Activated CD8-positive, alpha-beta T cell treated with anti-CD3 and anti-CD28 coated beads, Interleukin-2, amount 10 ng/mL, durations not matched to agents 7 days and 5 days (primary cell): ENCODE data around the gene RESP18. TPM values are rescaled to one million over a fixed set of nuclear protein-coding genes. Genes with fewer than 3 reads are reported as not detected.

ENCODE experiments used
- ATAC-seq: fragments of 150-1000 bp; cut with Tn5 transposase; one replicate; pipeline ENCODE4 v1.10.0; 2021; ENCODE audit warnings: moderate library complexity
- CTCF ChIA-PET: fragments of 350-600 bp; sonication (Branson Sonifier 250); formaldehyde crosslinking; loops from one replicate; lab custom pipeline; 2021; ENCODE audit warnings: antibody characterized with exemption; lab: Charles Lee
- POLR2A ChIA-PET: fragments of 350-600 bp; sonication (Branson Sonifier 250); formaldehyde crosslinking; loops from one replicate; lab custom pipeline; 2021; ENCODE audit warnings: antibody characterized with exemption; lab: Charles Lee
- DNase-seq: peaks from one replicate; pipeline ENCODE4 v3.0.0-alpha.2; 2020
- H3K27ac Mint-ChIP-seq: one replicate; pipeline ENCODE4 v1.8.0; 2021; ENCODE audit warnings: mild to moderate bottlenecking, mixed read lengths
- H3K27me3 Mint-ChIP-seq: one replicate; pipeline ENCODE4 v1.8.0; 2021; ENCODE audit warnings: low read depth, mixed read lengths
- H3K36me3 Mint-ChIP-seq: one replicate; pipeline ENCODE4 v1.8.0; 2021; ENCODE audit warnings: low read depth, mixed read lengths
- H3K4me1 Mint-ChIP-seq: one replicate; pipeline ENCODE4 v1.8.0; 2021; ENCODE audit warnings: low read depth, mixed read lengths
- H3K4me3 Mint-ChIP-seq: one replicate; pipeline ENCODE4 v1.8.0; 2021; ENCODE audit warnings: mild to moderate bottlenecking, mixed read lengths
- H3K9me3 Mint-ChIP-seq: one replicate; pipeline ENCODE4 v1.8.0; 2022; ENCODE audit warnings: mixed read lengths; ENCODE audit not compliant: insufficient read depth
- total RNA-seq, 2 experiments: library from RNA; stranded (reverse); gene quantifications; one replicate each; pipeline ENCODE4 v1.2.3, GENCODE V29; 2021

RESP18 gene
- total RNA-seq, 2 experiments from 2014 or later, result not detected

DNA sequence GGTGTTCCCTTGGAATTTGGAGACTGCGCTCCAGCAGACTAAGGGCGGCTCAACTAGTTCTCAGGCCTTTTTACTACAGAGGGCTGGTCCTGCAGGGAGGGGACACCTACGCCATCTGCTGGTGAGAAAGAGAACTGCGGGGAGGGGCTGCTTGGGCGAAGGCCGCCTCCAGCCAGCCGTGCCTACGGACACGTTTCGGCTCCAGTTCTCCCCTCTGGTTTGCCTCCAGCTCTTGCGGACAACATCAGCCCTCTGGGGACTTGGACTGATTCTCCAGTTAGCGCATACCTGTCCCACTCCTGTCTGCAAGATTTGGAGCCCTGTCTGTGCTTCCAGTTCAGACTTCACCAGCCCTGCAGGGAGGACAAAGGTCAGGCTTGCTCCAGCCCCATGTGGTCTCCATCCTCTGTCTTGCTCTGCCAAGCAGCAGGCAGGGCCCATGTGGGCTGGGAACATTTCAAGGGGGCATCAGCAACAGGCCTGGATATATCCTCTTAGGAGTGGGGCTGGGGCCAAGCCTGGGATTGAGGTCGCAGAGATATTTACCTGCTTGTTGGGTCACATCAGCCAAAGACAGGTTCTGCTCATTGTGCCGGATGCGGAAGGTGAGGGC is 33.7 kb downstream of the RESP18 start:
- peaks cover 31% of the 10 kb centered on the region for H3K4me1 Mint-ChIP-seq
- H3K27ac Mint-ChIP-seq, result no peak overlapping the region
- ChIA-PET CTCF (interaction anchor here (0.7 to 5.1 kb wide), 14 partner anchors 12 to 269 kb away, joined by 3 to 42 read pairs (median 4); partner anchors contain the start of genes DNAJB2, NHEJ1, SLC23A3 and TUBA4A), POLR2A (interaction anchor here (1.8 kb wide), 1 partner anchor 19 kb away, joined by 7 read pairs; the partner anchor contains the start of gene DNAJB2)
- H3K9me3 Mint-ChIP-seq, result no peaks in the 10 kb centered on the region
- no peaks in the 10 kb centered on the region for H3K36me3 Mint-ChIP-seq
- H3K4me3 Mint-ChIP-seq, result peak overlapping the region; percentile 7
- DNase-seq (peak; percentile 90), ATAC-seq (peak; percentile 61)
- H3K27me3 Mint-ChIP-seq, result peaks cover 26% of the 10 kb centered on the region

DNA sequence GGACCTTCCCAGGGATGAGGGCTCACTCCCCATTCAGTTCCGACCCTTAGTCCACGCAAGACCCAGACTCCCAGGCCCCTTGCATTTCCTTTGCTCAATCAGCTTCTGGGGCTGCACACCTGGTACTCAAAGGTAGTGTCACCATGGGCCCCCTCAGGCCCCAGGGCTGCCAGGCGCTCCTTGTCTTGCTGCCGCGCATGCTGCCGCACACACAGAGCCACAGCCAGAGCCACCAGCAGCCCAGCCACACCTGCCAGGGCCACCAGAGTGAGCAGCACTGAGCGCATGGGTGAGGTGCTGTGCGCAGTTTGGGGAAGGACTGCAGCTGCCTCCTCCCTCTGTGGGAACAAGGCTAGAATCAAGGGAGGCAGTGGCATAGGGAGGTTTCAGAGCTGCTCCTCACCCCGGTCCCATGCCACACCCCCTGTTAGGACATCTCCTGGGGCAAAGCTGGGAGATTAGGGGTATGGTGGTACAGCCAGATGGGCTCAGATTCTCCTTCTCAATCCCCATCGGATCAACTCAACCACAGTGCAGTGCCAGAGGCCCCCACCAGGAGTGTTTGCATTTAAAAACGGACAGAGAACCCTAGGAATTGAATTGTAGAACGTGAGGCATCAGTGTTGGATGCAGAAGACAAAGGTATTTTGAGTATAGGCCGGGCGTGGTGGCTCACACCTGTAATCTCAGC is 34.6 kb downstream of the RESP18 start:
- DNase-seq, result no peak
- Mint-ChIP-seq H3K36me3 (no peaks in the 10 kb centered on the region), H3K4me3 (no peak overlapping the region), H3K27ac (no peak overlapping the region), H3K9me3 (no peaks in the 10 kb centered on the region), H3K27me3 (peaks cover 21% of the 10 kb centered on the region), H3K4me1 (peaks cover 34% of the 10 kb centered on the region)
- no peak for ATAC-seq
- ChIA-PET POLR2A (no interaction called here), CTCF (interaction anchor here (1.0 to 5.1 kb wide), 11 partner anchors 12 to 139 kb away, joined by 3 to 42 read pairs (median 4); partner anchors contain the start of genes ANKZF1, ATG9A, DNAJB2 and NHEJ1)

DNA sequence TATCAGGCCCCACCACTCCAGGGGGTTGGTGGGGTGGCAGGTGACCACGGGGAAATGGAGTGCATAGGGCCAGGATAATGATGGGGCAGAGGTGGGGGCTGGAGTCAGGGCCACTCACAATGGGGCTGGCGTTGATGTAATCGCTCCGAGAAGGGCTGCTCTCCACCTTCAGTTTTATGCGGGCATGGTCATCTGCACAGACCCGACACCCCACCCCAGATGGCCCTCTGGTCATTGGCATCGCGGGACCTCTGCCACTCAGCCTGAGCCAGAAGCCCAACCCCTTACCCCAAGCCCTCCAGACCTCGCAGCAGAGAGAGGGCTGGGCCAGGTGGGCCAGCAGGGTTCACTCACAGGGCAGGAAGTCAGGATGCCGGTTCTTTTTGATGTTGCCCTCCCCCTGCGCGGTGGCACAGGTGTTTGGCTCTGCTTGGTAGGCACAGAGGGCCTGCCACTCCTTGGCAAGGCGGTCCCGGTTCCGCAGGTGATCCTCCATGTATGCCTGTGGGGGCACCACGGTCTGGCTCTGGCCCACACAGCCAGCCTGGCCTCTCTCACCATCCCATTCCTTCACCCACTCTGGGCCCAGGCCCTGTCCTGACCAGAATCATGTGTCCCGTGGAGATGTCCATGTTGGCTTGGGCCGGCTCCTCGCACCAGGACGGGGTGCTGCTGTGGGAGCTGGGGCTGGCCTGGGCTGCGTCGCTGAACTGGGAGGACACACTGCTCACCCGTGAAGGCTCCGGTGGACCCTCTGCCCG is 35.7 kb downstream of the RESP18 start:
- H3K36me3 Mint-ChIP-seq, result no peaks in the 10 kb centered on the region
- H3K9me3 Mint-ChIP-seq, result no peaks in the 10 kb centered on the region
- ATAC-seq (no peak), DNase-seq (no peak)
- peaks cover 17% of the 10 kb centered on the region for H3K27me3 Mint-ChIP-seq
- peaks cover 34% of the 10 kb centered on the region for H3K4me1 Mint-ChIP-seq
- ChIA-PET POLR2A (interaction anchor here (4.1 kb wide), 1 partner anchor 43 kb away, joined by 29 read pairs; the partner anchor contains the start of genes TUBA4A and TUBA4B), CTCF (interaction anchor here (1.0 to 5.5 kb wide), 7 partner anchors 13 to 138 kb away, joined by 4 to 93 read pairs (median 4); partner anchors contain the start of genes DNAJB2 and NHEJ1)
- no peak overlapping the region for H3K4me3 Mint-ChIP-seq
- H3K27ac Mint-ChIP-seq, result no peak overlapping the region

DNA sequence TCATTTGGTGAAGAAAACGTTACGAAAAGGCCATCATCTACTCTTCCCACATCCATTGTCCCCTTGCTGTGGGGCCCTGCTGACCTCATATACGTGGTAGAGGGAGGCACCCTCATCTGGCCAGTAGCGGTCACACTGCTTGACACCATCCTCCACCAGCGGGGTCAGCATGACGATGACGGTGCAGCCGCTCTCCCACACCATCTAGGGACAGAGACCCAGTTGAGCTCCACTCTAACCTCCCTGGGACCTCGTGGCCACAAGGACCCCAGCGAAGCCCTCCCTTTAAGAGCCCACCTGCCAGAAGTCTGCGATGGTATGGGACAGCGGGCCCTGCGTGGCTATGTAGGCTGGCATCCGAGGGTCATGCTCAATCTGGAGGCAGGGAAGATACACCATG is 36.4 kb downstream of the RESP18 start:
- H3K9me3 Mint-ChIP-seq, result no peaks in the 10 kb centered on the region

DNA sequence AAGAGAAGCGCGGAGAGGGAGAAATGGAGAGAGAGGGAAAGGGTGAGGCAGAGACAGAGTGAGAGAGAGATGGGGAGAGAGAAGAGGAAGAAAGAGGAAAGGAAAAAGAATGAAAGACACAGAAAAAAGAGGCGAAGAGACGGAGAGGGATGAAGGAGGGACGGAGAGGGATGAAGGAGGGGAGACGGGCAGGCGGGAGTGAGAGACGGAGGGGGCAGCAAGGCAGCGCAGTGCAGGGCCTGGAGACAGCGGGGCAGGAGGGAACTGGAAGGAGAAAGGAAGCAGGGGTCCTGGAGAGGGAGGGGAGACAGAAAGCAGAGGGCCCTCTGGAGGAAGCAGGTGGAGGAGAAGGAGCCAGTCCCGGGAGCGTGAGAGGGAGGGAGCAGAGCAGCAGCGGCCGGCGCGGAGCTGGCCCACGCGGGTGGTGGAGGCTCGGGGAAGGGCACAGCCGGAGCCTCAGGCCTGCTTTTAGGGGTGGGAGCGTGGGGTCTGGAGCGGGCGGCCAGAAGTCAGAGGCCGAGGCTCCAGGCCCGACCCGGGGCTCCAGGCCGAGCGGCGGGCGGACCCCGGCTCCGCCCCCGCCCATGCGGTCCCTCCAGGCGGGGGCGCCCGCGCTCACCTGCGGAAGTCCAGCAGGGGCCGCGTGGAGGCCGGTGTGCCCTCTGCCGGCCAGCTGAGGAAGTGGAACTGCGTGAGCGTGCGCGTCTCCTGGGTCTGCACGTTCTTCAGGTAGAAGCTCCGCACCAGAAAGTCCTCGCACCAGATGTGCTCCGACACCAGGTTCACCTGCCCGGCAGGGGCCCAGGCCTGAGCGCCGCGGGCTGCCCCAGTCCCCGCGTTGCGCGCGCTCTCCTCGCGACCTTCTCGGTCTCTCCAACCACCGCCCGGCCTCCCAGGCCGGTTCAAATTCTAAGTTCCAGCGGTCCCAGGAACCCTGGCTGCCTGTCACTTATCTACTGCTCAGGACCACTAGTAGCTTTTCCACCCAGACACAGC is 37.9 kb downstream of the RESP18 start:
- peaks cover 6% of the 10 kb centered on the region for H3K27me3 Mint-ChIP-seq
- H3K36me3 Mint-ChIP-seq, result no peaks in the 10 kb centered on the region
- no peaks in the 10 kb centered on the region for H3K9me3 Mint-ChIP-seq
- DNase-seq (peak; percentile 91), ATAC-seq (peak; percentile 89)
- ChIA-PET CTCF (interaction anchor here (0.6 to 6.1 kb wide), 78 partner anchors 10 to 1008 kb away, joined by 3 to 239 read pairs (median 5); partner anchors contain the start of genes ABCB6, ANKZF1, ATG9A and CFAP65), POLR2A (interaction anchor here (1.1 to 4.1 kb wide), 8 partner anchors 9 to 118 kb away, joined by 3 to 29 read pairs (median 6); partner anchors contain the start of genes ANKZF1, ATG9A, CNPPD1 and DNAJB2)
- peaks cover 34% of the 10 kb centered on the region for H3K4me1 Mint-ChIP-seq
- peak overlapping the region; percentile 66 for H3K27ac Mint-ChIP-seq
- peak overlapping the region; percentile 51 for H3K4me3 Mint-ChIP-seq

More for the DNA sequence above, 36.4 kb downstream of the RESP18 start:
- Mint-ChIP-seq H3K4me3 (no peak overlapping the region), H3K27me3 (peaks cover 10% of the 10 kb centered on the region), H3K36me3 (no peaks in the 10 kb centered on the region), H3K27ac (no peak overlapping the region), H3K4me1 (peaks cover 34% of the 10 kb centered on the region)
- POLR2A ChIA-PET, result interaction anchor here (1.8 to 4.1 kb wide), 2 partner anchors 42 to 48 kb away, joined by 7 to 29 read pairs; partner anchors contain the start of genes TUBA4A and TUBA4B
- ATAC-seq (no peak), DNase-seq (no peak)
- CTCF ChIA-PET, result interaction anchor here (1.4 to 6.1 kb wide), 17 partner anchors 8 to 237 kb away, joined by 3 to 239 read pairs (median 17); partner anchors contain the start of genes ABCB6, ANKZF1, ATG9A and DNAJB2

DNA sequence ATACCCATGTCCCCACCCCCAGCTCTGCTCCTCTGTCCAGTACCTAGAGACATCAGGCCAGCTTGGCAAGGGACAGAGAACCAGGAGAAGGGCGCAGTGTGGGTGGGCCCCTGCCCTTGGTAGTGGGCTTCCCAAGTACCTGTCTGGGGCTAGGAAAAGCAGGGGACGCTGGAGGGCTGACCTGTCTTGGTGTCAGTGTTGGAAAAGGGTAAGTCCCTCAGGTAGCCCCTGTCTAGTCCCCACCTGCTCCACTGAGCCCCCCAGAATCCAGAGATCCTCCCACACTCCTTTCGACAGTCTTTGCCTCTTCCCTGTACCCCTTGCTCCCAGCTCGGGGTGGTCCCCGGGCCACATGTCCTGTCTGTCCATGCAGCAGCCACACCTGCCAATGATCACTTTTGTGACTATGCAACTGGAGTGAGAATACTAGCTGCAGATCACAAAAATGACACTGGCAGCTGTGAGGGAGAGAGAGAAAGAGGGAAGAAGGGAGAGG is 38.8 kb downstream of the RESP18 start:
- H3K9me3 Mint-ChIP-seq, result no peaks in the 10 kb centered on the region
- no peak overlapping the region for H3K4me3 Mint-ChIP-seq
- ChIA-PET POLR2A (interaction anchor here (0.6 to 4.1 kb wide), 4 partner anchors 13 to 819 kb away, joined by 3 to 29 read pairs (median 5); partner anchors contain the start of genes DNAJB2, TUBA4A and TUBA4B), CTCF (interaction anchor here (0.7 to 6.1 kb wide), 11 partner anchors 13 to 135 kb away, joined by 3 to 239 read pairs (median 10); partner anchors contain the start of genes ANKZF1, ATG9A, DNAJB2 and NHEJ1)
- H3K27ac Mint-ChIP-seq, result no peak overlapping the region
- ATAC-seq, result no peak
- peaks cover 3% of the 10 kb centered on the region for H3K27me3 Mint-ChIP-seq
- peaks cover 30% of the 10 kb centered on the region for H3K4me1 Mint-ChIP-seq
- H3K36me3 Mint-ChIP-seq, result no peaks in the 10 kb centered on the region
- DNase-seq, result no peak

DNA sequence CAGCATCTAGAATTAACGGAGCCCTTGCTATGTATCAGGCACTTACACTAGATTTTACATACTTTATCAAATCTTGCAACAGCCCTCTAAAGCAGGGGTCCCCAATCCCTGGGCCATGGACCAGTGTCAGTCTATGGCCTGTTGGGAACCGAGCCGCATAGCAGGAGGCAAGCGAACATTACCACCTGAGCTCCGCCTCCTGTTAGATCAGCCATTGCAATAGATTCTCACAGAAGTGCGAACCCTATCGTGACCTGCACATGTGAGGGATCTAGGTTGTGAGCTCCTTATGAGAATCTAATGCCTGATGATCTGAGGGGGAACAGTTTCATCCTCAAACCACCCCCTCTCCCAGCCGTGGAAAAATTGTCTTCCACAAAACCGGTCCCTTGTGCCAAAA is 39.9 kb downstream of the RESP18 start:
- CTCF ChIA-PET, result interaction anchor here (1.3 to 6.1 kb wide), 6 partner anchors 8 to 134 kb away, joined by 3 to 239 read pairs (median 4); partner anchors contain the start of genes DNAJB2, GLB1L, NHEJ1 and STK16
- ATAC-seq, result no peak
- POLR2A ChIA-PET, result interaction anchor here (4.1 kb wide), 1 partner anchor 39 kb away, joined by 29 read pairs; the partner anchor contains the start of genes TUBA4A and TUBA4B
- peaks cover 25% of the 10 kb centered on the region for H3K4me1 Mint-ChIP-seq
- DNase-seq, result no peak
- H3K27me3 Mint-ChIP-seq, result peaks cover 3% of the 10 kb centered on the region
- no peaks in the 10 kb centered on the region for H3K36me3 Mint-ChIP-seq
- no peak overlapping the region for H3K4me3 Mint-ChIP-seq
- H3K27ac Mint-ChIP-seq, result no peak overlapping the region
- H3K9me3 Mint-ChIP-seq, result no peaks in the 10 kb centered on the region

DNA sequence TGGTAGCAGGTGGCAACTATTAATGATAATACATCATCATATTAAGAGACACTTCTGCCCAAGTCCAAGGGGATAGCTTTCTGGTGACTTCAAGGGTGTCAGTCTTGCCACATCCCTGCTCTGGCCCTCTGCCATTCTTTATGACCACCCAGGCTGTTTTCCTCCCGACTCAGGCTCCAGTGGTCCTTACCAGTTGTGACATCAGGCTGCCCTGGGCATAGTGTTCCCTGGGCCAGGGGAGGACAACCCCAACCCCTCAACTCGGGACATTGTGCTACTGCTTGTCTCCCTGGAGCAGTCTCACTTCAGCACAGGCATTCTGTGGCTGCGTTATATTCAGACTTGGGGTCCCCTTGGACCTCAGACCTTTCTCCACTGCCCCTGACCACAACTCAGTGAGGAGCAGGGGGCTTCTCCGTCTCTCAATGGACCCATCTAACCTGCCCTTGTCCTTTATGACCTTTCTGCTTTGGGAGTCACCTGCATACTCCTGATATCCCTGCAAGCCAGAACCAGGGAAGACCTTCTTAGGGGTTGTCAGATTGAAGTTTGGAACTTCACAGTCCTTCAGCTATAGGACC is 40.5 kb downstream of the RESP18 start:
- no peak for DNase-seq
- Mint-ChIP-seq H3K36me3 (no peaks in the 10 kb centered on the region), H3K27me3 (peaks cover 3% of the 10 kb centered on the region), H3K9me3 (no peaks in the 10 kb centered on the region), H3K4me3 (no peak overlapping the region), H3K27ac (no peak overlapping the region), H3K4me1 (peaks cover 24% of the 10 kb centered on the region)
- CTCF ChIA-PET, result interaction anchor here (1.2 to 6.1 kb wide), 5 partner anchors 9 to 133 kb away, joined by 4 to 239 read pairs (median 5); partner anchors contain the start of genes ANKZF1, ATG9A, DNAJB2 and GLB1L
- POLR2A ChIA-PET, result interaction anchor here (0.6 kb wide), 1 partner anchor 60 kb away, joined by 3 read pairs; no protein-coding TSS in a partner anchor
- no peak for ATAC-seq

DNA sequence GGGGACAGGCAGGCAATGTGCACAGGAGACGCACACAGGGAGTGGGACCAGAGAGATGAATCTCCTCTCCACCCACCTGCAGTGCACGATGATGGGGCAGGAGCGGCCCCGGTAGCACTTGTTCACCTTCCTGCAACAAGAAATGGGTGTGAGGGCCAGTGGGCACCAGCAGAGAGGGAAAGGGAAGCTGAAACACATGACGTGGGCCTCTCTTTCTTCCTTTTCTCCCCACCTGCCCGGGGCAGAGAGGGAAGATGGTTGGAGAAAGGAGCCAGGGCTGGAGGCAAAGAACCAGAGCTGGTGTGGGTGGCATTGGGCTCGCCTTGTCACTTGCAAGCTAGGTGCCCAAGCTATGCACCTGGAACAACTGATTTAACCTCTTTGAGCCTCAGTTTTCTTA is 41.1 kb downstream of the RESP18 start:
- Mint-ChIP-seq H3K4me3 (no peak overlapping the region), H3K36me3 (no peaks in the 10 kb centered on the region), H3K4me1 (peaks cover 20% of the 10 kb centered on the region), H3K27me3 (peaks cover 3% of the 10 kb centered on the region), H3K27ac (no peak overlapping the region), H3K9me3 (no peaks in the 10 kb centered on the region)
- ATAC-seq, result no peak
- DNase-seq, result no peak
- ChIA-PET POLR2A (interaction anchor here (0.6 kb wide), 1 partner anchor 59 kb away, joined by 3 read pairs; no protein-coding TSS in a partner anchor), CTCF (interaction anchor here (1.2 to 6.1 kb wide), 5 partner anchors 9 to 132 kb away, joined by 4 to 239 read pairs (median 5); partner anchors contain the start of genes ANKZF1, ATG9A, DNAJB2 and GLB1L)
